UCSD-AML1 (cell line): Measurements from ENCODE around the gene KRTAP19-1.
"Not testable (repeated sequence)": the region's sequence is repeated elsewhere in the genome, so short reads cannot be mapped to it uniquely, and the experiment has no call there.

Experiments used
- DNase-seq: peaks from one replicate; lab custom pipeline; 2025; ENCODE audit not compliant: unreplicated experiment; lab: John Stamatoyannopoulos, UW

Gene KRTAP19-1

GRCh38 chr21:30480145-30480544 lies at the start of gene KRTAP19-1:
Gene KRTAP19-1, minus strand, starts transcription at chr21:30480367. Its CDS starts 50 bp downstream, at chr21:30480317.
- no peak for DNase-seq

GRCh38 chr21:30518876-30519275 lies 38.7 kb upstream of the KRTAP19-1 start:
- no peak for DNase-seq

GRCh38 chr21:30515681-30516080 lies 35.5 kb upstream of the KRTAP19-1 start:
- no peak for DNase-seq

GRCh38 chr21:30505621-30506205 lies 25.5 kb upstream of the KRTAP19-1 start:
- not testable (repeated sequence) for DNase-seq

- no peak for DNase-seq
Measured at GRCh38 chr21:30502041-30502440, 21.9 kb upstream of the KRTAP19-1 start, which contains the start of gene KRTAP19-5. Gene KRTAP19-5, minus strand, starts transcription at chr21:30502141. Its CDS starts 51 bp downstream, at chr21:30502090.

- DNase-seq = no peak
Measured at GRCh38 chr21:30497065-30497464, 16.9 kb upstream of the KRTAP19-1 start, which contains the start of gene KRTAP19-4. Gene KRTAP19-4, minus strand, starts transcription at chr21:30497165. Its CDS starts 55 bp downstream, at chr21:30497110.

- no peak for DNase-seq
Measured at GRCh38 chr21:30491963-30492428, 11.8 kb upstream of the KRTAP19-1 start, which contains the start of gene KRTAP19-3. Gene KRTAP19-3, minus strand, starts transcription at chr21:30492013. Its CDS starts 56 bp downstream, at chr21:30491957.

GRCh38 chr21:30487336-30487735 lies 7.2 kb upstream of the KRTAP19-1 start, which contains the start of gene KRTAP19-2:
Gene KRTAP19-2, minus strand, starts transcription at chr21:30487436. Its CDS starts 88 bp downstream, at chr21:30487348.
- DNase-seq = no peak

- no peak for DNase-seq
Measured at GRCh38 chr21:30486180-30486579, 6.0 kb upstream of the KRTAP19-1 start.

GRCh38 chr21:30482130-30482529 lies 2.0 kb upstream of the KRTAP19-1 start:
- no peak for DNase-seq

GRCh38 chr21:30479259-30479658 lies 908 bp downstream of the KRTAP19-1 start:
- DNase-seq = no peak

- DNase-seq = no peak
Measured at GRCh38 chr21:30478004-30478403, 2.2 kb downstream of the KRTAP19-1 start.

- DNase-seq = no peak
Measured at GRCh38 chr21:30468900-30469714, 11.1 kb downstream of the KRTAP19-1 start.

GRCh38 chr21:30463713-30464112 lies 16.5 kb downstream of the KRTAP19-1 start:
- no peak for DNase-seq

GRCh38 chr21:30448514-30448913 lies 31.7 kb downstream of the KRTAP19-1 start:
- no peak for DNase-seq

GRCh38 chr21:30447056-30447455 lies 33.1 kb downstream of the KRTAP19-1 start:
- no peak for DNase-seq

- no peak for DNase-seq
Measured at GRCh38 chr21:30444204-30444603, 36.0 kb downstream of the KRTAP19-1 start.

- DNase-seq = no peak
Measured at GRCh38 chr21:30443226-30443625, 36.9 kb downstream of the KRTAP19-1 start.

GRCh38 chr21:30439975-30440374 lies 40.2 kb downstream of the KRTAP19-1 start, which contains the start of gene KRTAP15-1:
Gene KRTAP15-1, plus strand, starts transcription at chr21:30440275. Its CDS starts 53 bp downstream, at chr21:30440328.
- DNase-seq = no peak

GRCh38 chr21:30437010-30437565 lies 43.1 kb downstream of the KRTAP19-1 start:
- no peak for DNase-seq

GRCh38 chr21:30434033-30434631 lies 46.0 kb downstream of the KRTAP19-1 start:
- peak; percentile 12 for DNase-seq
